HG02884 (cell line): ENCODE results near the gene WDR7.

Experiments
- ATAC-seq: cut with Tn5 transposase; IDR thresholded peaks from one replicate; pipeline ENCODE4 v1.9.1; 2021; ENCODE audit warnings: mild to moderate bottlenecking, moderate library complexity; ENCODE audit not compliant: unreplicated experiment

The WDR7 gene

DNA sequence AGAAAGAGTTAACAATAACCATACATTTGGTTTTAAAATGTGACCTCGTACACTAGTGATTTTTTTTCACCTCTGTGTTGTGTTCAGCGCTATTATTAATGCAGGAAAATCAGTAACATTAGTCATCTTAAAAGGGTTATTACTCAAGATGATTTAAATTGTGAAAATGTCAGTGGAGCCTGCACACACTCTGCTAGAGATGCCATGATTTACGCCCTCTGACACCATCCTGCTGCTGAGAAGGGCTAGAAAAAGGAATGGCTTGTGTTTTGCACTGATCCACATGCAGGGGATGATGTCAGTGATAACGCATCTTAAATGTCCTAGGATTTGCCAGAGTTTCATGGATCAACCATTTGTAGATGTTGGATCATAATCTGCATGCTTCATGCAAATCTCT is 374.4 kb downstream of the WDR7 start:
- no peak for ATAC-seq

DNA sequence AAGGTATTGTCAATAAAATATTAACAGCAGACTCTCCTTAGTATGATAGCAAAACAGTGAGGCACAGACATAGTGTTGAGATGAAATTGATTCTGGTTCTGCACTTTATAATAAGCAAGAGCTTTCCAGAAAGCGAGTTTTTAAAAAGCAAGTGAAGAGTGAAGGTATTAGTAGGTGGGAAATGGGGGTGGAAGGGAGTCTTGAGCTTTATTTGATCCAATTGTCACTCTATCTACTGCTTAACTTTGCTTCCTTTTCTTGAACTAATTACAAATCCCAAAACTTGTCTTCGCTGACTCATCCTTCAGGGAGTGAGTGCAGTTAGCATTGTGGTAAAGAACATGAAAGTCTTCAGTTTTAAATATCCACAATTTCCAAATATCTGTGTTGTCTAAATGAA is 375.2 kb downstream of the WDR7 start:
- ATAC-seq = no peak

DNA sequence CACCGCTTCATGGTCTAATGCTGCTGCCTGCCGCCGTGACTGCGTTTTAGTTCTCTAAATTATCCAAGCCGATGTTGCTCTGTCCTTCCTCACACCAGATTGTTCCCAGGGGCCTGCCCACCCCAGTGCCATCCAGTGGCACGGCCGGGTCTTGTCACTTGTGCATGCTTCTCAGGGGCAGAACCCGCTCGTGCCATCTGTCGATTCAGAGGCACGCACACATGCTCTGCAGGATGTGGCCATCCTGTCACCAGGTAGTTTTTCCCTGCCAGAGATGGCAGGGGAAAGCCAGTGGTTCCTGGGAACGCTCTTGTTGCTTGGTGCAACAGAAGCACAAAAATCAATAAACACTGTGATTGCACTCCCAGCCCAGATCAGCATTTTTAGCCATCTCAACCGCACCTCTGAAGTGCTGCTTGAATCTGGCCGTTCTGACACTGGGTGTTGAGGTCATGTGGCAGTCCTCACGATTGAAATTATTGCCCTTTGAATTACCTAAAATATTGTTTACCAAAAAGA is 376.1 kb downstream of the WDR7 start:
- no peak for ATAC-seq

DNA sequence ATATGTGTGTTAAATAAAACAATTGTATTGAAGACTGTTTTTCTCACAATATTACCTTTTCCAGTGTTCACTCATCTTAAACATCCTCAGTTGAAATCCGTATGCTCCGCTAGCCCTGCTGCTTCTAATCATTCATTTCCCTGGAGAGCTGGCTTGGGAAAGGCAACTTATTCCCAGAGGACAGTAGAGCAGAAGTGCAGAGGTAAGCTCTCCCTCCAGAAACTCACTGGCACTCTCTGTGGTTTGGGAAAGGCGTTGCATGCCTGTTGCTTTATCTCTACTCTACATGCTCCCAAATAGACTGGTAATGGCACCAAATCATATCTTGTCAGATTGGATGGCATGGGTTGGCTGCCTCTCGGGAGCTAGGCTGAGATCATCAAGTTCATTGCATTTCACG is 378.6 kb downstream of the WDR7 start:
- no peak for ATAC-seq

DNA sequence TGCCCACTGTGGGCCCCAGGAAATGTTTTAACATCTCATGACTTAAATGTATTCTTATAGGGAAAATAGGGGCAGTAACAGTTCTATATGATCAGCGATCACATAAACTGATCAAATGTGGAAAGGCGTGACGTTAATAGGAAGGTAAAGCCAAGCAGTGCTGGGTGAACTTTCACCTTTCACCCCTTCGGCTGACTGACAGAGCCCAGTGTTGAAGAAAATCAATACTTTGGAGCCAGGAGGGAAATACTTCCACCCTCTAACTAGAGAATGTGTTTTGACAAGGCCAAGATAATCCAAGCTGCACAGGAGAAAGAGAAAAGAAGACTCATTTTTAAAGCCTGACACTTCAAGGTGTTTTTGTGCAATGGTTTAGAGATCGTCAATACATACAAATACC is 379.3 kb downstream of the WDR7 start:
- ATAC-seq = no peak

DNA sequence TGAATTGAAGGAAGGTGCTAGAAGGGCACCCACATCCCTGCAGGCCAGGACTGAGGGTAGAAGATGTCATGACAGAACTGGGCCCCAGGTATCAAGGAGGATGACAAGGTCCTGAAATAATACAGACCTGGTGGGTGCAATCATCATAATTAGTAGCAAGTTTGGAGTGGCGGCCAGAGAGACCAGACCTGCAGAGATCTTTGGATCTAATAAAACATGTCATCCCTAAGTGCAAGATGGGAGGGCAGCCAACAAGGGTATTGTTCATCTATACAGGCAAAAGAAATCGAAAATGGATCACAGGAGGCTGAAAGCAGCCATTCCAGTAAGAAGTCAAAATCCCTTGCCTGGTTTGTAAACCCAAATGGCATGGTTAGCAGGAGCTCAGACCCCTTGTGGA is 384.4 kb downstream of the WDR7 start:
- ATAC-seq = no peak

DNA sequence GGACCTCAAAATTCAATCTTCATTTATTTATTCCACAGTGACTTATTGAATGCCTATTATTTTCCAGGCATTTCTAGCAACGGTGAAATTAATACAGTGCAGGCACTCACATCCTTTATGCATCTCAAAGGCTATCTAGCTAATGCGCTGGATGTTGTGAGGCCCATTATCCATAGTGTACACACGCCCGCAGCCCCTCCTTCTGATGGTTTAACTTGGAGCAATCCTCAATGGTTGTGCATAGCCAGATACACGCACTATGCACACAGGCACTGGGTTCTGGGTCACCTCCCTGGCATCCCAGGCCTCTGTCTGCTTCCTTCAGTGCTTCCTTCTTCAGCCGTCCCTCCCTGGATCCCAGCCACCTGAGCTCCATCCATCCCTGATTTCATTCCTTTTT is 387.2 kb downstream of the WDR7 start:
- no peak for ATAC-seq

DNA sequence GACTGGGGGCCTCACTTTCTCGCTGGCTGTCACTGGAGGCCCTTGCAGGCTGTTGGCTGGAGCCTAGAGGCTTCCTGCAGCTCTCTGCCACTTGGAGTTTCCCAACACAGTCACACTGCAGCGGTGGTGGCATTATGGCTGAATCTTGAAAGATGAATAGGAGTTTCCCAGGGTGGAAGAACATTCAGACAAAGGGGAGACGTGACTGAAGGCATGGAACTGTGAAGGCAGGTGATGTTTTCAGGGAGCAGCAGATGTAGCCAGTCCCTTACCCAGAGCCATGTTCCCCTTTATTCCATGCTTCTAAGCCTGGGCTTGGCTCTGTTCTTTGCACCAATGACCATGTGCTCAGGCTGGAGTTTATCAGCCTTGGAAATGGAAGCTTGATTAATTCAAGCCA is 389.0 kb downstream of the WDR7 start:
- ATAC-seq = no peak

DNA sequence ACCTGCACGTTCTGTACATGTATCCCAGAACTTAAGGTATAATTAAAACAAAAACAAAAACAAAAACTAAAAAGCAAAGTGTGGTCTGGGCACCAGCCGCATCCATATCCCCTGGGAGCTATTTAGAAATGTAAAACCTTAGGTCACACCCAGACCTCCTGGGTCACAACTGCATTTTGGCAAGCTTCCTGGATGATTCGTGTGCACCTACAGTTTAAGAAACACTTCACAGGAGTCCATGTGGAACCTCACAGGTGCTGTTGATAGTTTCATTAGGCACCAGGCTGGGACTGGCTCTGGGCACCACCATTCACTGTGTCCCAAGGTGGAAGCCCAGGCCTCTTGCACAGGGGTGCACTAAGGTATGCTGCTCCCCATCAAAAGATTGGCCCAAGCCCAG is 392.1 kb downstream of the WDR7 start:
- no peak for ATAC-seq

DNA sequence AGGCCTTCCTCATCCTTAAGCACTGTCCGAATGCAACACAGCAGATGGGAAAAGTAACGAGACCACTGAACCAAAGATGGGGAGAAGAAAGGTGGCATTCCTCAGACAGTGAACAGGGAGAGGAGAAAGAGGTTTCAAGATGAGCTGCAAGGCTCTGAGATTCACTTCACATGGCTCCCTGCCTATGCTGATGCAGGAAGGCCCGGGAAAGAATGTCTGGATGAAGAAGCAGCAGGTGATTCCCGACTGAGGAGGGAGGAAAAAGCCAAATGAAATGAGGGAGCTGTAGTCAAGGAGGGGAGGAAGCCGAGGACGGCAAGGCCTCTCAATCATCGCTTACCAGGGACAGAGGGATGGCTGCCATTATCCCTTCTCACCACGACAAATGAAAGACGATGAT is 397.2 kb downstream of the WDR7 start:
- no peak for ATAC-seq

DNA sequence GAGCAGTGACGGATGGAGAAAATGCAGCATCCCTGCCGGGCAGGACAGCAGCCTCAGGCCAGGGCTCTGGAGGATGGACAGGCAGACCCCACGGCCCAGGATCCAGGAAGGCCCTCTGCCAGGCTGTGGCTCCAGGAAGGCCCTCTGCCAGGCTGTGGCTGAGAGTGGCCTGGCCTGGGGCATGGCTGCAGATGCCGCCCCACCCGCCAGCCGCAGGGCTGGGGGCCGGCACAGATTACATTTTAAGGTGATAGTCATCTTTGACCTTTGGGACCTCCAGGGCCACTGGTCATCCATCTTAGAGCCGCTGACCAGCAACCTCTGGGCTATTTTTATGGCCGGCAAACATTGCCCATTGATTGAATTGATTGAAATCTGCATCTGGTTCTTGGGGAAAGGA is 397.7 kb downstream of the WDR7 start:
- ATAC-seq = no peak

DNA sequence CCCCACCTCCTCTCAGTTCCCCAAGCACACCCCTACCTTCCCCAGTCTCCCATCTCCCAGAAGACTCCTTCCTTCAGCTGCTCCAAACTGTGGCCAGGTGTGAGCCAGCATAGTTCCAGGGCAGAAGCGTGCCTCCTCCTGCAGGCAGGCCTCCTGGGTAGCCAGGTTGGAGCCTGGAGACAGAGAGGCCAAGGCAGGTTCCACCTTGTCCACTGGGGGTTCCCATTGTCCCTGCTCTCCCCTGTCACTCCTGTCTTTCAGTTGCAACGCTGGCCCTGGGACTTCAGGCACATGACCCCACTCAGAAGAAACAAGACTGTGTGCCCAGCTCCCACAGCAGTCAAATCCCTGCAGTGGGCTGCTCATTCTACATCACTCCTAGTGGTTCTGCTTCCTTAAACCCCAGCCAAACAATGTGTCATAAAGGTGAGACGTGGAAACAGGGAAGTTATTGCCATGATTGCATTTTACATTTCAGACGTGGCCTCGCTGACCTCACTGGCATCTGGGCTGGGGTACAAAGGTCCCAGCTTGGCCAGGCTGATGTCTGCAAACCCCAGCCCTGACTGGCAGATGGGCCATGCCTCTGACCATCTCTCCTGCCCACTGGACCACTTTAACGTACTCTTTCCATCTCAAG is 399.3 kb downstream of the WDR7 start:
- no peak for ATAC-seq

DNA sequence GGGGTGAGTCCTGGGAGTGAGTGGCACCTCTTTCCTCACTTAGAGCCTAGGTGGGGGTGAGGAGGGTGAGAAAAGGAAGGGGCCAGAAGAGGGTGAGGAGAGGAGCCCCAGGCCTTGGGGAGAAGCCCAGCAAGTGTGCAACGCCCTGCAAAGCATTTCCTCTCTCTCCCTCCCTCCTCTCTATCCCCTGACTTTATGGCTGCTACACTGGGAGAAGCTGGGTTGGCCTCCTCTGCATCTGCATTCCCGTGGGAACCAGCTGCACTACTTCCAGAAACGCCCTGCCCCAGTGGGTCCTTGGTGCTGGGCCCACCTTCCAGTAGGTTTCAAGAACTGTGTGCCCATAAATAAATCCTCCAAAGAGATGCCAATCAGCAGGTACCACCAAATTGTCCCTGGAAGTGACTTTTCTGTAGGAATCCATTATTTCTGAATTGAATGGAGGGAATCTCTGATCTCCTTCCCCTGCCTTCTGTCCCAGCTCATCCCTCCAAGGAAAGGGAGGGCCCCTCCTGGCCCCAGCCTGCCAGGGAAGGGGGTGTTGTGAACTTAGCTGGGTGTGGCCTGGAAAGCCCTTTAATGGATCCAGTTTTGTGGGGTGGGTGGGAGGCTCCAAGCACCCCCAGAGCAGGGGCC is 400.0 kb downstream of the WDR7 start:
- no peak for ATAC-seq

DNA sequence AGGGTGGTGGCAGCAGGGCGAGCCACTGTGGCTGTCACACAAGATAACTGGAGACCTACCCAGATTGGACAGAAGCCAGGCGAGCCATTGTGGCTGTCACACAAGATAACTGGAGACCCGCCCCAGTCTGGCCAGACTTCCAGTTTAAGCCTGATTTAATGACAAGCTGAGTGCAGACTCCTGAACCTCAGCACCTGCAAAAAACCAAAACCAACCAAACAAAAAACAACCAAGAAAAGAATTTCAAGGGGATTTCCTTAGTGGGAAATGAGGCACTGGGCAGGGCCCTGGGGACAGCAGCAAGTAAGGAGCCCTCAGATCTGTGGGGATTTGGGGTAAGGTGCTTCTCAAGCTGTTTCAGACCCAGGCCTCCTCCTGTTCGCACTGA is 400.5 kb downstream of the WDR7 start:
- no peak for ATAC-seq

DNA sequence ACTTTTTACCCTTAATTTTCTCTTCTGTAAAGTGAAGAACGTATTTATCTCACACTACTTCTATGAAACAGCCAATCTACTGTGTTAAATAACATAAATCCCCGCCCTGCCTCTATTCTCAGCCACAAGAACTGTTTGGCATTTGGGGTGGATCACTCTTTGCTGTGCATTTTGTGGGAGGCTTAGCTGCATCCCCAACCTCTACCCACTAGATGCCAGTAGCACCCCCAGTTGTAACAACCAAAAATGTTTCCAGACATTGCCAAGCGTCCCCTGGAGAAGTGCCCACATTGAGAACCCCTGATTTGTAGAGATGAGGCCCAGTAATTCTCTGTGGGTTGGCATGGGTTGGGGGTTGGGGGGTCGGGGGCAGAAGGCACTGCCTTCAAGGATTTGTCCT is 401.0 kb downstream of the WDR7 start:
- no peak for ATAC-seq

DNA sequence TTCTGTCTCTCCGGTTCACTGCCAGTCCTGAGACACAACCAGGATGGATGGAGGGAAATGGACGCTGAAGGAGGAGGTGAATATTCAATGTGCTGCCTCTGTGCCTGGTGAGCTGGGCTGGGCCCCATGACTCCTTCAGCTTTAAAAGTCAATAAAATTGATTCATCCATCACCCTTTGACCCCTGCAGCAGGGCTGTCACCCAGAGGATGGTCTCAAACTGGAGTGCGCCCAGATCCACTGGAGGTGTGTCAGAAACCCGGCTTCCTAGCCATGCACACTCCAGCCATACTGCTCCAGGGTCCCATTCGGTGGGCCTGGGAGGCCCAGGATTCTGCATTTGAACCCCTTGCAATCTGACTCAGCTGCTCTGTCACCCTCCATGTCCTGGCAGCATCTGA is 401.6 kb downstream of the WDR7 start:
- no peak for ATAC-seq

DNA sequence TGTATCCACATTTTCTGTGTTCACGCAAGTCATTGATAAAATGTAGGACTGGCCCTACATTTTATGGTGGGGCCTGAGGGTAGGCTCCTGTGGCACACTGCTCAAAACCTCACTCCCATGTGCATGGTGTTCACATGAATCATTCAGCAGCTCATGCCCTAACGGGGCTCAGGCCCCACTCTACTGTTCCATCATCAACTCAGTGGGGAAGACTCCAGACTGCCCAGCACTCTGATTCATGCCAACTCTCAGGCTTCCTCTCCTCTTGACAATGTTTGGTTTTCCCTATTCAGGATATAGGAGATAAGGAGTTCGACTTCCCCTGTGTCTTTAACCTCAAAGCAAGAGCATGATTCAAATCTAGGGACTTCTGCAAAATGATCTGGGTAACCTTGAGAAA is 403.7 kb downstream of the WDR7 start:
- no peak for ATAC-seq

DNA sequence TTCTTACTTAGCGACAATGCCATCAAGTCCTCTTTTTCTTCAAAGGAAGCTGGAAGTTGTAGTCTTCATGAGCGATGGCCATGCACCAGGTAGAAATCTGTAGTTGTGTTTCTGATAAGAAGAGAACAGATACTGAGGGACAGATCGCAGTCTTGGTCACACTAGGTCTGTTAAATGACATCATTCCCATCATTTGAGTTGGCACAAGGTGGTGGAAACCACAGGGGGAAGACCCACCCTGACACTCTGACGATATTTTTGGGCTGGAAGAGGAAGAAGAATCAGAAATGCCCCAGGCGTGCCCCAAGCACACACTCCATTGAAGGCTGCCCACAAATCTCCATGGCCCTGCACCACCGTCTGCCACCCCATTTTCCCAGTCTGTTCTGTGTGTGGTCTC is 406.7 kb downstream of the WDR7 start:
- peak; percentile 77 for ATAC-seq

DNA sequence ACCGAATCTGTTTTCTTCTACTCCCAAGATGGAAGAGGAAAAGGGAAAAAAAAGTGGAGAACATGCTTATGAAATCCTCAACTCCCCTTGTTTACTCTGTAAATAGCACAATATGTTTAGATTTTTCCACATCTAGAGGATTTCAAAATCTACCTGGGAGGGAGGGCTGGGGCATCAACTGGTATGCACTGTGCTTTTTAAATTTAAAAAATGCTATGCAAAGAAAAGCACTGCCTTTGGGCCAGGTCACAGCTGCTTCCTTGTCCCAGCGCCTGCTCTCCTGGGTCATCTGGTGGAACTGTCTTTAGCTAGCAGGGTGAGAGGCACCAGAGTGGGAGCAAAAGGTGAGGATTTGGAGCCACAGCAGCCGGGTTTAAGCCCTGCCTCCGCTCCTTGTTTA is 407.6 kb downstream of the WDR7 start:
- ATAC-seq = no peak

DNA sequence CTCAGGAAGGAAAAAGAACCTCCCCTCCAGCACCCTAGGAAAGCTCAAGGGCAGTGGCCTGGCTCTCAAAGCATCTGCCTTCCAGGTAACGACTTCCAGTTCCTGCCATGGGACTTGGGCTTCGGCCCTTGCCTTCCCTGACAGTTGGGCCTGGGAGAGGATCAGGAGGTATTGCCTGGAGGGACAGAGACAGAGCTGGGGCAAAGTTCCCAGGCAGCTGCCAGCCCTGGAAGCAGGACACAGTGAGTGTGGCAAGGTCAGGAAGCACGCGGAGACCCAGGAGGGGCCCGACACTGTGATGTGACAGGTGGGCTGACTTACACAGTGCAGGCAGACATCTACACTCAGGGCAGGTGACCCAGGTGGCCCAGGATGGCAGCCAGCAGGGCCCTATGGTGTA is 408.2 kb downstream of the WDR7 start:
- no peak for ATAC-seq

DNA sequence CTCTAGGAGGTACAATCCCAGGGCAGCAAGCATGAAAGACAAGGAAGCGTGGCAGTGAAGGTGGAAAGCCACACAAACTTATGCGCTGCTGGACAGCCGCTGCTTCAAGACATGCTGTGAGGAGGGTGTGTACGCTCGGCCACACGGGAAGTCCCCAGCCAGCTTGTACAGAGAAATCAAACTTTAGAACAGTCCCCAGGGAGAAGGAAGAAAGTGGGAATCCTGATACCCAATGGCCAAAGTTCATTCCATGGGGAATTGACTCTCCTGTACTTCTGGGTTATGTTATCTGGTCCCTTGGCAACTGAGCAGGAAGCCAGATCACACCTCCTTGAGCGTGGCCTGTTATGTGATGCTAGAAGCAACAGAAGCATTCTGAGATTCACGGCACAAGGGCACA is 409.7 kb downstream of the WDR7 start:
- ATAC-seq = no peak

DNA sequence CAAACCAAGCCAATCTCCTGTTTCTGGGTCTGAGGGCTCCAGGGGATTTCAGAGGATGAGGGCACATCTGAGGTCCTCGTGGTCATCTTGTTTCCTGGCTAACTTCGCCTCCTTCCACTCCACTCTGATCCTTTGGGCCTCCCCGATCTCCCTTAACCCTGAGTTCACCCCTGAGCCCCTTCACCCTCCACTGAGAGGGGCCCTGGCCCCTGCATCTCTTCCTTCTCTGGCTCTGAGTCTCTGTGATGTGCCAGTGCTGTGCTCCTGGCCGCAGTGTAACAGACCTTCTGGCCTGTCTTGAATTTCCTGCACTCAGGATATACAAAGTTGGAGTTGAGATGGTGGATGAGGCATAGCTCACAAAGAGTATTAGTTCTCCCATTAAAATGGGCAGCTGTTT is 411.0 kb downstream of the WDR7 start:
- ATAC-seq = no peak

DNA sequence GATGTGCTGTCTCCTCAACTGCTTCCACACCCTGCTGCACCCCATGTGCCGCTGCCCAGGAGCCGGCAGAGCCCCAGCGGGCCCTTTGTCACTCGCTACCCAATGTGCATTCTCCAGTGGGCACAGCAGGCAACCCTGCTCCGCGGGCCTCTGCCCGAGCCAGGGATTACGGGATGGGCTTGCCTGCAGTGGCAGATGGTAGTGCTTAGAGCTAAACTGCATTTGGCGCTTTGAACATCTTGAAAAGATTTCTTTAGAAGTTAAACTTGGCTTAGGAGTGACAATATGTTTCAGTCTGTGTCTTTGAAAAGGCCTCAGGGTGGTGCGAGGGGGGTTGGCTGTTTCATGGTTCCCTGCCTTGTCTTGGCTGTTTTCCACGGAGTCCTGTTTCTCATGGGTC is 411.7 kb downstream of the WDR7 start:
- ATAC-seq = no peak
